ENCODE results near the gene DENND1A. TPM values are rescaled to one million over a fixed set of nuclear protein-coding genes. Genes with fewer than 3 reads are reported as not detected.

Gene DENND1A
- total RNA-seq, 1 donor from 2014 or later, result 23.0 TPM

- no peak overlapping the region for H3K27ac ChIP-seq
- ATAC-seq (no peak), DNase-seq (no peak)
- intact Hi-C loops (cut with DNase I), result no loop called here
- H3K4me3 ChIP-seq, result no peak overlapping the region
- H3K9me3 ChIP-seq, result no peaks in the 10 kb centered on the region
- peaks cover 5% of the 10 kb centered on the region for H3K4me1 ChIP-seq
- H3K36me3 ChIP-seq, result peaks cover 5% of the 10 kb centered on the region
- H3K27me3 ChIP-seq (ENCODE audit: low read depth), result no peaks in the 10 kb centered on the region
- TF ChIP-seq CTCF (IDR thresholded peaks at IDR 0.05), result no peak
Observed at GRCh38 chr9:123761905-123762605, 167.9 kb downstream of the DENND1A start.

- no peak for ATAC-seq
- intact Hi-C loops (cut with DNase I), result no loop called here
- TF ChIP-seq CTCF (IDR thresholded peaks at IDR 0.05), result no peak
Observed at GRCh38 chr9:123757960-123758359, 172.0 kb downstream of the DENND1A start.

GRCh38 chr9:123757547-123757946 lies 172.4 kb downstream of the DENND1A start:
- H3K27ac ChIP-seq, result no peak overlapping the region
- H3K27me3 ChIP-seq (ENCODE audit: low read depth), result no peaks in the 10 kb centered on the region
- no peak for DNase-seq
- H3K36me3 ChIP-seq, result peaks cover 5% of the 10 kb centered on the region
- H3K9me3 ChIP-seq, result no peaks in the 10 kb centered on the region
- ATAC-seq, result no peak
- no peak overlapping the region for H3K4me3 ChIP-seq
- intact Hi-C loops (cut with DNase I), result no loop called here
- no peak for TF ChIP-seq CTCF (IDR thresholded peaks at IDR 0.05)
- H3K4me1 ChIP-seq, result peaks cover 5% of the 10 kb centered on the region

More at GRCh38 chr9:123757960-123758359, 172.0 kb downstream of the DENND1A start:
- no peak for DNase-seq
- no peak overlapping the region for H3K27ac ChIP-seq
- no peaks in the 10 kb centered on the region for H3K27me3 ChIP-seq (ENCODE audit: low read depth)
- H3K36me3 ChIP-seq, result peaks cover 5% of the 10 kb centered on the region
- H3K4me1 ChIP-seq, result peaks cover 5% of the 10 kb centered on the region
- no peaks in the 10 kb centered on the region for H3K9me3 ChIP-seq
- H3K4me3 ChIP-seq, result no peak overlapping the region

- no peak overlapping the region for H3K4me3 ChIP-seq
- intact Hi-C loops (cut with DNase I), result no loop called here
- H3K9me3 ChIP-seq, result no peaks in the 10 kb centered on the region
- peaks cover 5% of the 10 kb centered on the region for H3K36me3 ChIP-seq
- H3K4me1 ChIP-seq, result no peaks in the 10 kb centered on the region
- DNase-seq (no peak), ATAC-seq (no peak)
- H3K27me3 ChIP-seq (ENCODE audit: low read depth), result no peaks in the 10 kb centered on the region
- TF ChIP-seq CTCF (IDR thresholded peaks at IDR 0.05), result no peak
- no peak overlapping the region for H3K27ac ChIP-seq
Observed at GRCh38 chr9:123756484-123757106, 173.3 kb downstream of the DENND1A start.

DNA sequence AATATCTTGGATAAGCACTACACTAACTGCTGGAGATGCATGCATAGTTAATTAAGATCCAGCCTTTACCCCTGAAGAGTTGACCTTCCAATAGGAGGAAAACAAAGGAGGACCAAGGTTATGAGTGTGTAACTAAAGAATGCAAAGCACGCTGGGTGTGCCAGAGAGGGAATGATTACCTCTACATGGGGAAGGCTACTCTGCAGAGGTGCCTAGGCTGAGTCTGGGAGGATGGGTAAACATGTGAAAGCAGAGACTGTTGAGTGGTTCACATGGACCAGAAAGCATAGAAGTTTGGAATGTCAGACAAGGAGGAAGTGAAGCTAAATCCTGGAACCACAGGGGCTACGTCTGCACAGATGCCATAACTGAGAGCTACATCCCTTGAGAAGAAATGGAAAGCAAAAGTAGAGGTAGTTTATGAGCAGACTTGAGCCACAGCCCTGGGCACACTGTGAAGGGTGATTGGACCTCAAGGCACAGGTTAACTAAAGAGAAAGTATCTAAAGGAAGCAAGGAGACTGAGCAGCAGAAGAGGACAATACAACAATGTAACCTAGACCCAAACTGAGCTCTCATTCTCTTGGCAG lies 176.2 kb downstream of the DENND1A start:
- TF ChIP-seq CTCF (IDR thresholded peaks at IDR 0.05), result no peak
- Histone ChIP-seq H3K36me3 (peaks cover 5% of the 10 kb centered on the region), H3K27me3 (ENCODE audit: low read depth) (no peaks in the 10 kb centered on the region), H3K9me3 (no peaks in the 10 kb centered on the region), H3K4me1 (no peaks in the 10 kb centered on the region), H3K27ac (no peak overlapping the region), H3K4me3 (no peak overlapping the region)
- ATAC-seq (no peak), DNase-seq (no peak)
- intact Hi-C loops (cut with DNase I), result no loop called here

Measured in lower lobe of right lung (tissue), 2 donors.